NT2/D1 (cell line): Measurements from ENCODE around the gene PLEKHA6.

Experiments
- SUZ12 ChIP-seq: IDR thresholded peaks from 2 replicates; pipeline ENCODE4 v1.6.1; 2011; ENCODE audit not compliant: insufficient read length, insufficient read depth; ENCODE audit errors: extremely low read depth
- YY1 ChIP-seq: IDR thresholded peaks from 2 replicates; pipeline ENCODE4 v1.6.1; 2011; ENCODE audit not compliant: insufficient read length, insufficient read depth
- ZNF274 ChIP-seq: IDR thresholded peaks from 2 replicates; pipeline ENCODE4 v1.6.1; 2011; ENCODE audit warnings: mild to moderate bottlenecking, low read depth, low read length

- TF ChIP-seq YY1 (no peak), ZNF274 (no peak), SUZ12 (no peak)
These were observed 1.1 kb downstream of the PLEKHA6 start for GRCh38 chr1:204358605-204359004.
